GM21360 (cell line): Measurements from ENCODE around the gene C9orf78.
"Not testable (repeated sequence)": the region's sequence is repeated elsewhere in the genome, so short reads cannot be mapped to it uniquely, and the experiment has no call there.

Experiments
- ATAC-seq: cut with Tn5 transposase; IDR thresholded peaks from one replicate; pipeline ENCODE4 v1.9.1; 2021; ENCODE audit warnings: mild to moderate bottlenecking, moderate library complexity; ENCODE audit not compliant: unreplicated experiment

Gene C9orf78

DNA sequence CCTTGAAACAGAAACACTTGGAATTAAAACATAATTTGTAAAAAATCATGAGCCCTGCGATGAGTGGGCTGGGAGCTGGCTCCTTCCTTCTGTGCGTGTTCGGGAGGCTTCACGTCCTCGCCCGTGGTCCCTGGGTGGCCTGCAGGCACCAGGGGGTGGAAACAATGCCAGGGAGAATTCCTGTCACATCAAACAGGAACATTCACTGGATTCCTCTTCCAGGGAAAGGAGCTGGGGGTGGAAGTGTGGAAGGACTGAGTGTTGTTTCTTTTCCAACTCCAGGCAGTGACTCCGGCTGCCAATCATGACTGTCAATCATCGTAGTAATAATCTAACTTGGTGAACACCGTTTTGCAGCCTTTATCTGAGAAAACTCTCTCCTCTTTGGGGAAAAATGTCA is 21.4 kb downstream of the C9orf78 start:
- ATAC-seq, result no peak

DNA sequence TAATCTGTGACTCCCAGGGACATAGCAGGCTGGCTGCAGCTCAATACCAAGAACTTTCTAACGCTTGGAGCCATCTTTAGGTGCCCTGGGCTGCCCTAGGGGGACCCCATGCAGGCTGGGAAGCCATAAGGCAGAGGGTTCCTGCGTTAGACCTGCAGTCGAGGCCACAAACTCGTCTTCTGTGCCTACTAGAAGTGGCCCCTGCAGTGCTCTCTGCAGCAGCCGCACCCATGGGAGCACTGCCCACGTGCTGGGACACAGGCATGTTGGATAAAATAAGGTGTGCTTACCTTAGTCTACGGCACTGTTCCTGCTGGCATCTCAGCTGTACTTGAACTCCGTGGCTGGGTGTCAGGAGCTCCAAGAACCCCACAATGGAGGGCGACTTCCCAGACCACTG is 22.7 kb downstream of the C9orf78 start:
- ATAC-seq, result no peak

DNA sequence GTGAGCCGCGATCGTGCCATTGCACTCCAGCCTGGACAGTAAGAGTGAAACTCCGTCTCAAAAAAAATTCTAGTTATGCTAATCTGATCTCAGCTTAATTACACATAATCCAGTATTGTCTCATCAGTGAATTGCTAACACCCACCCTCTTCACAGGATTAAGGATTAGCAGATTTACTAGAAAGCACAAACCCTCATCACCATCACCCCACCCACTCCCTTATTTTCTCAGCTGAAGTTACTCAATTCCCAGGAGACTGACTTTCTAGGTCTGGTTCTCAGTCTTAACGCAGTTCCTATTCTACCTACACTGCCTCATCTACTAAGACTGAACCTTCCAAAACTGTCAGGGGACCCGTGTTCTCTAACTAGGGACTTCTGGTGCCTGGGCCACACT is 23.1 kb downstream of the C9orf78 start:
- no peak for ATAC-seq

DNA sequence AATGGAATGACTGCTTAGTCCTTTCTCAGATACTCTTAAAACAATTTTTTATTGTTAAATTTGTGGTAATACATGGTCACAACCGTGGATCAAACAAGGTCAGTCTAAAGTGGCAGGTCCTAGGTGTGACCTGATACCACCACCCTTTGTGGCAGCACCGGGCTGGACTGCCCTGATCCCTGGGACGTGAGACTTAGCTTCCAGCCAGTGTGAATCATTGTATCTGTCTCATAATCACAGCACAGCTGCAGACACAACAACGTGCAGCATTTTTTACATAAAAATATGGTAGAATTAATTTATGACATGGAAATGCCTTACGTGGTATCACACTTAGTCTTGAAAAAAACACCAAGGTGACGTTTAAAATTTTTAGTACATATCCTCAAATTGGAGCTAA is 24.3 kb downstream of the C9orf78 start:
- no peak for ATAC-seq

DNA sequence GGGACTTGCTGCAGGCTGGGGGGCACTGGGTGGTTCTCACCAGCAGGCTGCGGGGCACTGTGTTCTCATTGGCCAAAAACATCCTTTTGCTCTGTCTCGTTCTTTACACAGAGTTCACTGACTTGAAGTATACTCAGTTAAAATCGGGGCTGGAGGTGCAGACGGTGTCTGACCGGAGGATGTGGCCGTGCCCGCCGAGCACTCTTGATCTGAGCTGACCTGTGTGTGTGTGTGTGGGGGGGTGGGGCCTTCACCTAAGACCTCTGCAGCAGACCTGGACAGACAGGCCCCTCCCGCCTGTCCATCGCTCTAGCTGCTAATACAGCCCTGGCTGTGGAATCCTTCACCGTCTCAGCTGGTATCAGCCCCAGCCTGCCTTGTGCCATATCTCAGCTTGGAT is 25.0 kb downstream of the C9orf78 start:
- ATAC-seq, result no peak

DNA sequence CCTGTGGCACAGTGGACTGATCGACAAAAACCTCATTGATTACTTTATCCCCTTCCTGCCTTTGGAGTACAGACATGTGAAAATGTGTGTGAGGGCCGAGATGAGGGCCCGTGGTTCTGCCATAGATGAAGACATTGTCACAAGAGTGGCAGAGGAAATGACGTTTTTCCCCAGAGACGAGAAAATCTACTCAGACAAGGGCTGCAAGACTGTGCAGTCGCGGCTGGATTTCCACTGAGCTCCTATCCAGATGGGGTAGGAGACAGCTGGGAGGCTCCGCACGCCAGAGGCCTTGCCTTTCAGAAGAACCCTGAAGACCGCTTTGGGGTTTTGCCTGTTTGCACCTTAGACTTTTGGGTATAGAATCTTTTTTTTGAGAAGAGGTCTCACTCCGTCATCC is 25.7 kb downstream of the C9orf78 start:
- ATAC-seq, result no peak

DNA sequence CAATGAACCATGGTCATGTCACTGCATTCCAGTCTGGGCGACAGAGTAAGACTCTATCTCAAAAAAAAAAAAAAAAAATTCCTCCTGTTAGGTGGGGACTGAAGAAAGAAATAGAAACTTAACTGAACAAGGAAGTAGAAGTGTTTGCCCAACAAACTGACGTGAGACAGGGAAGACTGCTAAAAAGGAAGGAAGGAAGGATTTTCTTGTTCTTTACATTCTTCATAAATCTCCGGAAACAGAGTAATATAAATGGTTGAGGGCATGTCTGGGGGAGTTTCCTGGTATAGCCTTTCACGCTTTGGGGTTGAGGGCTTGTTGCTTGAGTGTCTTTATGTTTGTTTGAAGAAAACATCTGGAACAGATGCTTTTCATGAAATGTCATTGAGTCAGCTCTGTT is 29.0 kb downstream of the C9orf78 start:
- no peak for ATAC-seq

DNA sequence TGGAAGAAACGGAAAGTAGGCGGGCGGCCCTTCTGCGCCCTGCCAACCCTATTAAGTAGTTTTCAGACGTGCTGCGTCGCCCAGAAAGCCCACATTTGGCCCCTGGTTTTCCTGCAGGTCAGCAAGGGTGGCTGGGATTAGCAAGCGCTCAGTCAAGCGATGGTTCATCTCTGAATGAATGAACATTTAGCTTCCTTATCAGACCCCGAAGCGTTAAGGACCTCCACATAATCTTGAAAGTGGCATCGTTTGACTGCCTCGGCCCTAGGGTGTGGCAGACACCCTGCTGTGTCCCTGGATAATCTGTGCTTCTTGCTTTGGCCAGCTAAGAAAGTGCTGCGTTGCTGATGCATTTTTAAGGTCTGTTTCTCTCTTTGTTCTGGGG is 31.4 kb downstream of the C9orf78 start:
- ATAC-seq, result no peak

DNA sequence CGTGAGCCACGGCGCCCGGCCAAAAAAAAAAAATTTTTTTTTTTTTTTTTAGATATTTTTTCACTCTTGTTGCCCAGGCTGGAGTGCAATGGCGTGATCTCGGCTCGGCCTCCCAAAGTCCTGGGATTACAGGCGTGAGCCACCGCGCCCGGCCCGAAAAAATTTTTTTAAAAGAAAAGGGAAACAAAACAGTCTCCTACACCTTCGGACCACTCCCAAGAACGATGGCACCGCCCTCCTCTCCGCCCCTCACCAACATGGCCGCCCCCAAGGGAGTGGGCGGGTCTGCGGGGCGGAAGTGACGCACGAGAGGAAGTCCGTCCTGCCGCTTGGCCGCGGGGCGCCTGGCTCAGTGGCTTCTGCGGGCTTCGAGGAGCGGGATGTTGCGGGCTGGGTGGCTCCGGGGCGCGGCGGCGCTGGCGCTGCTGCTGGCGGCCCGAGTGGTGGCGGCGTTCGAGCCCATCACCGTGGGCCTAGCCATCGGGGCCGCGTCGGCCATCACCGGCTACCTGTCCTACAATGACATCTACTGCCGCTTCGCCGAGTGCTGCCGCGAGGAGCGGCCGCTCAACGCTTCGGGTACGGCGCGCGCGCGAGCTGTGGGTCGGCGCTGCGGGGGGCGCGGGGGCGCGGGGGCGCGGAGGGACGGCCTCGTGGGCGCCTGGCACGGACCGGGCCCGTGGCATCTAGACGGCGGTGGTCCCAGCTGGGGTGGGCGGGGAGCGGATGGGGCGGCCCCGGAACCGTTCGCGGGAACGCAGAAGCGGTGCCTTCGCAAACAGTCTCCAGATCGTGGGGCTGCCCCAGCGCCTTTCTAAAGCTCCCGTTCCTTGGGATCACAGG is 32.0 kb downstream of the C9orf78 start, which contains the start of gene TOR1B:
Gene TOR1B, plus strand, starts transcription at position 352 of the 843 bp plus-strand sequence. Its CDS starts 29 bp downstream, at position 381.
- peak; percentile 82 for ATAC-seq

DNA sequence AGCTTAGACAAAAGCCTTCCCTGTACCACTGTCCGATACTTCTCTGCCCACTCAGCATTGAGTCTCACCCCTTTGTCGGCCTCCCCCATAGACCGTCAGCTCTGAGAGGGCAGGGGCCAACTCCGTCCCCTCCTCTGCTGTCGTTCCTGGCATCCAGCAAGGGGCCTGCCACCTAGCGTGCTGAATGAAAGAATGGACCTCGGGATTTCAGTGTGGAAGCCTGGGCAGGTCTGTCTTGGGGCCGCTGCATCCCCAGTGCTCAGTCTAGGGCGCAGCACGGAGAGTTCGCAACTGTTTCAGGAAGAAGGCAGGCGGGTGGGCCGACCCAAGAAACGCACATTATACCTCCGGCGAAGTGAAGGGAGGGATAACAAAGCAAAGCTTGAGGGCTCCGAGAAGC is 33.6 kb downstream of the C9orf78 start:
- no peak for ATAC-seq

DNA sequence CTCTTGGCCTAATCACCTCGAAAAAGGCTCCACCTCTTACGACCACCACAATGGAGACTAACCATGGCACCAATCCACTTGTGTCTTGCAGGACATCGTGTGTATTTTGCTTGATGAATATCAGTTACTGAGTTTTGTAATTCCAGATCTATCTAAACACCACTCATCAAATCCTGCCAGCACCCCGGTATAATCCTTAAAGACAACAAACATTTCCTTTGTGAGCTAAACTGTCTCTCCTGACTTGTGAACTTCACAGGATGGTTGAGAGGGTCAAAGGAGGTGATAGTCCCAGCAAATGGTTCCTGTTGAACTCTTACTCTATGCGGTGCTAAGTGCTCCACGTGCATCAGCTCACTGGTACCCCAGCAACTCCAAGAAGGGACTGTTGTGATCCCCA is 36.1 kb downstream of the C9orf78 start:
- no peak for ATAC-seq

DNA sequence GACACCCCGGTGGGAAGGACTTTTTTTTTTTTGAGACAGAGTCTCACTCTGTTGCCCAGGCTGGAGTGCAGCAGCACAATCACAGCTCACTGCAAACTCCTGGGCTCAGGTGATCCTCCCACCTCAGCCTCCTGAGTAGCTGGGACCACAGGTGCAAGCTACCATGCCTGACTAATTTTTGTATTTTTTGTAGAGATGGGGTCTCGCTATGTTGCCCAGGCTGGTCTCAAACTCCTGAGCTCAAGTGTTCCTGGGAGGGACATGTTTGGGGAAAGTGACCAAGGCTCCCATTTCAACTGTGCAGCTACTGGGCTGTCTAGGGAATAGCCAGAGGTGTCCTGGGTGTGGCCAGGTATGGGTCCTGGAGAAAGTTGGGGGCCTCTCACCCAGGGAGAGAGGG is 39.0 kb downstream of the C9orf78 start:
- not testable (repeated sequence) for ATAC-seq

DNA sequence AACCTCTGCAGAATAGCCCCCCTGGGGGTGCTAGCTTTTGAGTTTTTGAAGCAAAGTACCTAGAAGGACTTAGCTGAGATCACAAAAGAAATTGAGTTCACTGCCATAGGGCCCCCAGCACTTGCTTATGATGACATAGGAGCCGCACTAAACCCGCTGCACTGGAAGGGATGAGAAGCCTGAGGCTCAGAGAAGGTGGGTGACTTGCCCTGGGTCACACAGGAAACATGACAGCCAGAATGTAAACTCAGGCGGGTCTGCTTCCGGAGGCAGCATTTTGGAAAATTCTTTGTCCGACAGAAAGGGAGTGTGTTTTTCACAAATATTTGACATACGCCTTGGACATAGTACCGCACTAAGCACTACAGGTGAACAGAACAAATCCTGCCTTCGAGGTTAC is 40.5 kb downstream of the C9orf78 start:
- ATAC-seq, result no peak

DNA sequence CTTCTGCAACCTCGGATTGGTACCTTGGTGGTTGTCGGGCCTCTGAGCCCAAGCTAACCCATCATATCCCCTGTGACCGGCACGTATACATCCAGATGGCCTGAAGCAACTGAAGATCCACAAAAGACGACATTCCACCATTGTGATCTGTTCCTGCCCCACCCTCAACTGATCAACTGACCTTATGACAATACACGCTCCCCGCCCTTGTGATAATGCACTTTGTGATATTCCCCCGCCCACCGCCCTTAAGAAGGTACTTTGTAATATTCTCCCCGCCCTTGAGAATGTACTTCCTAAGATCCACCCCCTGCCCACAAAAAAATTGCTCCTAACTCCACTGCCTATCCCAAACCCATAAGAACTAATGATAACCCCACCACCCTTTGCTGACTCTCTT is 48.6 kb downstream of the C9orf78 start:
- ATAC-seq, result no peak

DNA sequence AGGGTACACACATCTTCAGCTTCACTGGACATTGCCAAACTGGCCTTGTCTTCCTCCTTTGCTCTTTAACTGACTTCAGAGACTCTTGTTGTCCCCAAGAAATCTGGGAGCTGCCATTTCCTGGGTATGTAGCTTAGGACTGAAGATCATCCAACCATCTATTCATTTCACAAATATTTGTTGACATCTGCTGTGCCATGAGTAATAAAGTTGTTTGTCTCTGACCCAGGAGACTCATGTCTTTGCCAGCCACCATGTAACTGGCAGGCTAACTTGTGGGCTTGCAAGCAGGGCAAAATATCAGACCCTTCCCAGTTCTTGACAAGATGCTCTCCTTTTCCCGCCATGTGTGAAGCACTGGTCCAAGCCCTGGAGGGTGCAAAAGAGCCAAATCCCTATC is 49.2 kb downstream of the C9orf78 start:
- no peak for ATAC-seq

DNA sequence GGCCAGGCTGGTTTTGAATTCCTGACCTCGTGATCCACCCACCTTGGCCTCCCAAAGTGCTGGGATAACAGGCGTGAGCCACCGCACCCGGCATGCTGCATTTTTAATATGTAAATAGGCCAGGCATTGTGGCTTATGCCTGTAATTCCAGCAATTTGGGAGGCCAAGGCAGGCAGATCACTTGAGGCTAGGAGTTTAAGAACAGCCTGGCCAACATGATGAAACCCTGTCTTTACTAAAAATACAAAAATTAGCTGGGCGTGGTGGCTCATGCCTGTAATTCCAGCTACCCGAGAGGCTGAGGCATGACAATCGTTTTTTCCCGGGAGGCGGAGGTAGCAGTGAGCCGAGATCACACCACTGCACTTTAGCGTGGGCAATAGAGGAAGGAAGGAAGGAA is 50.1 kb downstream of the C9orf78 start:
- not testable (repeated sequence) for ATAC-seq

DNA sequence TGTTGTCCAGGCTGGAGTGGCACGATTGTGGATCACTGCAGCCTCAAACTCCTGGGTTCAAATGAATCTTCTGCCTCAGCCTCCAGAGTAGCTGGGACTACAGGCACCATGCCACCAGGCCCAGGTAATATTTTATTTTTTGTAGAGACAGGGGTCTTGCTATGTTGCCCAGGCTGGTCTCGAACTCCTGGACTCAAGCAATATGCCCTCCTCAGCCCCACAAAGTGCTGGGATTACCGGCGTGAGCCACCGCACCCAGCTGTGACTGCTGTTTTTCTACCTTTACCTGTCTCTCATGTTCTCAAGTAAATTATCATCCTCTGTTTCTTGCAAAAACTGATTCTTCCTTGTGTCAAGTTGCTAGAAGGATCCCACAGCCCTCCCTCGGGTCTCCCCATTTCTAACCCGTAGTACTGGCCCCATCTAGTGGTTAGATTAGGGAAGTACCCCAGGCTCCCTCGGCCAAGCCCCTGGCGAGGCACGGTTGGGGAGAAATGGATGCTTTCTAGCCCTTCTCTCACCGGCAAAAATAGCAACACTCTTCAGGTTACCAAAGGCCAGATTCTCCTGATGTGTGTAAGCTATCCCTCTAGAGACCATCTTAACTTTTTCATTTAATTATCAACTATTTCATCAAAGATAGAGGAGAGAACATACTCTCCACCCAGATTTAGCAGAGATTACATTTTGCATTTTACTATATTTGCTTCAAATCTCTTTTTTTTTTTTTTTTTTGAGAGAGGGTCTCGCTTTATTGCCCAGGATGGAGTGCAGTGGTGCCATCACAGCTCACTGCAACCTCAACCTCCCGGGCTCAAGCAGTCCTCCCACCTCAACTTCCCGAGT is 51.3 kb downstream of the C9orf78 start:
- ATAC-seq, result no peak

DNA sequence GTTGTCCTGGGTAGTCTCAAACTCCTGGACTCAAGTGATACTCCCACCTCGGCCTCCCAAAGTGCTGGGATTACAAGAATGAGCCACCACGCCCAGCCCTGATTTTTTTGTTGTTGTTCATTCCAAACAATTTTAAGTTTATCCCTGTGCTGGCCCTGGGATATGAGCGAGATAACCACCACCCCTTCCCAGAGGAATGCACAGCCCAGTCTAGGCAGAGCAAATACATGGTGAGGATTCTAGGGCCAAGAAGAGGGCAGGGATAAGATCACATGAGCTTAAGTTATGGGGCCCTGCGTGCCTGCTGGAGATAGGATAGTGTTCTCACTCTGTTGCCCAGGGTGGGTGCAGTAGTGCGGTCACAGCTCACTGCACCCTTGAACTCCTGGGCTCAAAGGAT is 53.1 kb downstream of the C9orf78 start:
- no peak for ATAC-seq

DNA sequence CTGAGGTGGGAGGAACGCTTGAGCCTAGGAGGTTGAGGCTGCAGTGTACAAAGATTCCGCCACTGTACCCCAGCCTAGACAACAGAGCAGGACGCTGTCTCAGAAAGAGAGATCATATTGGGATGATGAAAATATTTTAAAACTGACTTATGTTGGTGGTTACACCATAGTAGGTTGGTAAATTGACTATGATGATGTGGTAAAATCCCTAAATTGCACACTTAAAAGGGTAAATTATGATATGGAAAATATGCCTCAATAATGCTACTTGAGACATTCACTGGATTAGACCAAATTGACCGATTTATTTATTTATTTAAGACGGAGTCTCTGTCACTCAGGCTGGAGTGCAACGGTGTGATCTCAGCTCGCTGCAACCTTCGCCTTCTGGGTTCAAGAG is 53.9 kb downstream of the C9orf78 start:
- no peak for ATAC-seq

DNA sequence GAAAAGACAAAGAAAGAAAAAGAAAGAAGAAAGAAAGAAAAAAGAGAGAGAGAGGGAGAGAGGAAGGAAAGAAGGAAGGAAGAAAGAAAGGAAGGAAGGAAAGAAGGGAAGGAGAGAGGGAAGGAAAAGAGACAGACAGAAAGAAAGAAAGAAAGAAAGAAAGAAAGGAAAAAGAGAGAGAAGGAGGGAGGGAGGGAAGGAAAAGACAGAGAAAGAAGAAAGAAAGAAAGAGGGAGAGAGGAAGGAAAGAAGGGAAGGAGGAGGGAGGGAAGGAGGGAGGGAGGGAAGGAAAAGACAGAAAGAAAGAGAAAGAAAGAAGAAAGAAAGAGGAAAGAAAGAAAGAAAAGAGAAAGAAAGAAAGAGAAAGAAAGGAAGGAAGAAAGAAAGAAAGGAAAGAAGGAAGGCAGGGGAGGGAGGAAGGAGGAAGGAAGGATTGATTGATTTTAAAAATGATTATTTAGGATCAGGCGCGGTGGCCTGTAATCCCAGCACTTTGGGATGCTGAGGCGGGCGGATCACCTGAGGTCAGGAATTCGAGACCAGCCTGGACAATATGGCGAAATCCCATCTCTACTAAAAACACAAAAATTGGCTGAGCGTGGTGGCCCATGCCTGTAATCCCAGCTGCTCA is 55.4 kb downstream of the C9orf78 start:
- no peak for ATAC-seq

DNA sequence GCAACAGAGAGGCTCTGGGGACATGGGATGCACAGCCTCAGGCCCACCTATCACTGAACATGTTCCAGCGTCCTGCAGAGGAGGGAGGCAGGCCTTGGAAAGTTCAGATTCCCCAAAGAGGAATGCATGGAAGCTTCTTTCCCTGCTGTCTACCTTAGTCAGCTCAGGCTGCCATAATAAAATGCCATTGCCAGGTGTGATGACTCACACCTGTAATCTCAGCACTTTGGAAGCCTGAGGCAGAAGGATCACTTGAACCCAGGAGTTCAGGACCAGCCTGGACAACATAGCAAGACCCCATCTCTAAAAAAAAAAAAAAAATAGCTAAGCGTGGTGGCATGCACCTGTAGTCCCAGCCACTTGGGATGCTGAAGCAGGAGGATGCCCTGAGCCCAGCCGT is 56.6 kb downstream of the C9orf78 start:
- no peak for ATAC-seq

DNA sequence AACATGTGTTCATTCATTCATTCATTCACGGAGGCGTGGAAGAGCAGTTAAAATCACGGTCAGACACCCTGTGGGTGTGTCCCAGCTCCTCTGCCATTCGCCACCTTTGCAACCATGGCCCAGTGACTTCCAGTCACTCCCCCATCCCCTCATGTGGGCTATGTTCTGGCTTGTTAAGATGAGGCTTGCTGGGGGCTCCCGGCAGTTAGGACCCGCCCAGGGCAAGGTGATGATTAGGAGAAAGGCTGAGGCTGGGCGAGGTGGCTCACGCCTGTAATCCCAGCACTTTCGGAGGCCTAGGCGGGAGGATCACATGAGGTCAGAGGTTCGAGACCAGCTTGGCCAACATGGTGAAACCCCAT is 57.3 kb downstream of the C9orf78 start:
- ATAC-seq, result no peak
